Liver (tissue), 9 donors: ENCODE results near the gene RFX8. TPM values are rescaled to one million over a fixed set of nuclear protein-coding genes. Genes with fewer than 3 reads are reported as not detected.

Source experiments
- DNase-seq: peaks from one replicate; pipeline ENCODE4 v3.0.0-alpha.2; 2017; ENCODE audit warnings: low spot score
- H3K27ac ChIP-seq, 2 donors: one replicate each; pipeline ENCODE4 v1.7.0; 2013; ENCODE audit warnings: inconsistent platforms in 2 of 2, low read length in 2 of 2, control low read depth in 1 of 2, low read depth in 1 of 2, mild to moderate bottlenecking in 1 of 2
- H3K27me3 ChIP-seq, 4 donors: one replicate each; pipeline versions ENCODE4 v1.6.1 to v1.7.0; 2013; ENCODE audit warnings: low read length in 3 of 4, inconsistent platforms in 1 of 4, mild to moderate bottlenecking in 1 of 4, moderate library complexity in 1 of 4; ENCODE audit not compliant: control insufficient read depth in 4 of 4, insufficient read depth in 4 of 4
- H3K36me3 ChIP-seq, 4 donors: one replicate each; pipeline versions ENCODE4 v1.6.1 to v1.7.0; 2013; ENCODE audit warnings: low read length in 3 of 4, mild to moderate bottlenecking in 3 of 4, low read depth in 1 of 4, moderate library complexity in 1 of 4; ENCODE audit not compliant: control insufficient read depth in 4 of 4, insufficient read depth in 3 of 4
- H3K4me1 ChIP-seq, 4 donors: one replicate each; pipeline versions ENCODE4 v1.6.1 to v1.7.0; 2013; ENCODE audit warnings: low read length in 3 of 4, mild to moderate bottlenecking in 3 of 4, moderate library complexity in 1 of 4; ENCODE audit not compliant: control insufficient read depth in 4 of 4, insufficient read depth in 4 of 4
- H3K4me3 ChIP-seq, 3 donors: one replicate each; pipeline versions ENCODE4 v1.6.1 to v1.7.0; 2013; ENCODE audit warnings: low read length in 3 of 3, control low read depth in 1 of 3, low read depth in 1 of 3, mild to moderate bottlenecking in 1 of 3
- H3K9ac ChIP-seq, 2 donors: one replicate each; pipeline ENCODE4 v1.7.0; 2013; ENCODE audit warnings: low read length in 2 of 2, mild to moderate bottlenecking in 2 of 2, moderate library complexity in 2 of 2, control low read depth in 1 of 2, low read depth in 1 of 2
- H3K9me3 ChIP-seq, 4 donors: one replicate each; pipeline versions ENCODE4 v1.6.1 to v1.7.0; 2013; ENCODE audit warnings: low read length in 3 of 4; ENCODE audit not compliant: control insufficient read depth in 4 of 4
- CTCF ChIP-seq: fragments of 150-350 bp; IDR thresholded peaks from 2 replicates; pipeline ENCODE4 v1.5.1; 2017; ENCODE audit warnings: improper control_type of control experiment, low read depth, low read length; ENCODE audit not compliant: missing input control
- EGR1 ChIP-seq, 2 donors: IDR thresholded peaks; 2 replicates each; pipeline ENCODE4 v1.6.1; 2016 to 2018; ENCODE audit warnings: antibody characterized with exemption in 2 of 2, low read depth in 2 of 2
- FOXA1 ChIP-seq: IDR thresholded peaks from 2 replicates; pipeline ENCODE4 v1.6.1; 2016; ENCODE audit warnings: antibody characterized with exemption
- FOXA2 ChIP-seq: IDR thresholded peaks from 2 replicates; pipeline ENCODE4 v1.6.1; 2016; ENCODE audit warnings: antibody characterized with exemption
- GABPA ChIP-seq, 2 donors: IDR thresholded peaks in 1 of 2; conservative IDR thresholded peaks in 1 of 2; 2 replicates each; pipeline ENCODE4 v1.6.1; 2016; ENCODE audit warnings: antibody characterized with exemption in 2 of 2, mild to moderate bottlenecking in 1 of 2, moderate library complexity in 1 of 2
- HNF4A ChIP-seq, 2 donors: conservative IDR thresholded peaks; 2 replicates each; pipeline ENCODE4 v1.6.1; 2016; ENCODE audit warnings: antibody characterized with exemption in 2 of 2, mild to moderate bottlenecking in 2 of 2
- HNF4G ChIP-seq: IDR thresholded peaks from 2 replicates; pipeline ENCODE4 v1.6.1; 2016; ENCODE audit warnings: antibody characterized with exemption
- JUND ChIP-seq, 2 donors: IDR thresholded peaks; 2 replicates each; pipeline ENCODE4 v1.6.1; 2016; ENCODE audit warnings: antibody characterized with exemption in 2 of 2
- MAX ChIP-seq: IDR thresholded peaks from 2 replicates; pipeline ENCODE4 v1.6.1; 2016; ENCODE audit warnings: antibody characterized with exemption
- NR2F2 ChIP-seq: IDR thresholded peaks from 2 replicates; pipeline ENCODE4 v1.6.1; 2016; ENCODE audit warnings: antibody characterized with exemption
- RAD21 ChIP-seq, 2 donors: IDR thresholded peaks; 2 replicates each; pipeline ENCODE4 v1.6.1; 2016; ENCODE audit warnings: antibody characterized with exemption in 2 of 2, mild to moderate bottlenecking in 2 of 2
- REST ChIP-seq: IDR thresholded peaks from 2 replicates; pipeline ENCODE4 v1.6.1; 2016; ENCODE audit warnings: antibody characterized with exemption, mild to moderate bottlenecking
- RXRA ChIP-seq, 2 donors: IDR thresholded peaks; 2 replicates each; pipeline ENCODE4 v1.6.1; 2017 to 2018; ENCODE audit warnings: antibody characterized with exemption in 2 of 2, mild to moderate bottlenecking in 1 of 2
- SP1 ChIP-seq: IDR thresholded peaks from 2 replicates; pipeline ENCODE4 v1.6.1; 2018; ENCODE audit warnings: antibody characterized with exemption, mild to moderate bottlenecking
- TAF1 ChIP-seq: conservative IDR thresholded peaks from 2 replicates; pipeline ENCODE4 v1.6.1; 2016; ENCODE audit warnings: antibody characterized with exemption, mild to moderate bottlenecking
- YY1 ChIP-seq: IDR thresholded peaks from 2 replicates; pipeline ENCODE4 v1.6.1; 2016; ENCODE audit warnings: antibody characterized with exemption, mild to moderate bottlenecking
- ZBTB33 ChIP-seq: IDR thresholded peaks from 2 replicates; pipeline ENCODE4 v1.6.1; 2016; ENCODE audit warnings: antibody characterized with exemption
- WGBS: extraction: QIAGEN DNeasy Blood & Tissue Kit; methylation state at CpG from one replicate; pipeline ENCODE4 v1.1.7; 2013; 5-methylcytosine and 5-hydroxymethylcytosine counted together
- polyA plus RNA-seq, 2 donors: library from polyadenylated mRNA; stranded (reverse) in 1 of 2; unstranded in 1 of 2; fragments of 200-250 nt in 1 of 2; fragments of >200 nt in 1 of 2; fragmentation: Nextera tagmentation in 1 of 2; extraction: Ambion mirVana in 1 of 2; gene quantifications; one replicate each; pipeline versions ENCODE4 v1.2.1 to v1.2.3, GENCODE V29; 2013 to 2015
- total RNA-seq, 2 donors: library from RNA; depleted of rRNA; stranded (reverse); fragments of >200 nt; gene quantifications; one replicate each; pipeline ENCODE4 v1.2.3, GENCODE V29; 2014
- donor health status: healthy.
- donor health status: healthy.
- donor health status: healthy.
- donor health status: healthy.
- donor health status: healthy.

Gene RFX8
- total and polyA plus RNA-seq, 4 donors: 0.08 to 0.09 (median 0.09) TPM; not detected in 1

- no peak for DNase-seq
- Histone ChIP-seq H3K27ac (no peak overlapping the region), H3K27me3 (no peaks in the 10 kb centered on the region), H3K36me3 (no peaks in the 10 kb centered on the region), H3K4me1 (no peaks in the 10 kb centered on the region), H3K4me3 (no peak overlapping the region), H3K9me3 (no peaks in the 10 kb centered on the region), H3K9ac (no peak overlapping the region)
- TF ChIP-seq RAD21 (IDR thresholded peaks at IDR 0.05): no peak
- no peak for TF ChIP-seq YY1
- TF ChIP-seq TAF1: no peak
- no peak for TF ChIP-seq FOXA2
- TF ChIP-seq CTCF: no peak
- TF ChIP-seq ZBTB33: no peak
- WGBS: 87% methylated on average over 9 of the region's 9 CpGs
Observed at GRCh38 chr2:101479810-101480209, 4.9 kb upstream of the RFX8 start.

- Histone ChIP-seq H3K9me3 (no peaks in the 10 kb centered on the region), H3K9ac (no peak overlapping the region), H3K4me3 (no peak overlapping the region), H3K4me1 (peaks cover under 1 to 2% (median 1%) of the 10 kb centered on the region in 4 donors), H3K27ac (no peak overlapping the region), H3K36me3 (no peaks in the 10 kb centered on the region), H3K27me3 (no peaks in the 10 kb centered on the region)
- TF ChIP-seq FOXA2: no peak
- TF ChIP-seq JUND (IDR thresholded peaks at IDR 0.05): no peak
- TF ChIP-seq HNF4A (conservative IDR thresholded peaks at IDR 0.05): no peak
- no peak for TF ChIP-seq YY1
- TF ChIP-seq RXRA (IDR thresholded peaks at IDR 0.05): no peak
- TF ChIP-seq TAF1: no peak
- TF ChIP-seq ZBTB33: no peak
- TF ChIP-seq MAX: no peak
- no peak for TF ChIP-seq NR2F2
- TF ChIP-seq FOXA1: no peak
- TF ChIP-seq SP1: no peak
- TF ChIP-seq EGR1 (IDR thresholded peaks at IDR 0.05; ENCODE audit: low read depth in 2 of 2): no peak
- TF ChIP-seq RAD21 (IDR thresholded peaks at IDR 0.05): no peak
- TF ChIP-seq REST: no peak
- TF ChIP-seq GABPA (IDR thresholded peaks at IDR 0.05 in 1 of 2, conservative IDR thresholded peaks at IDR 0.05 in 1 of 2): no peak
- TF ChIP-seq CTCF: no peak
- no peak for TF ChIP-seq HNF4G
- DNase-seq: no peak
- WGBS: 58% methylated on average over 4 of the region's 4 CpGs
Observed at GRCh38 chr2:101479328-101479727, 4.4 kb upstream of the RFX8 start.
